ENCODE data around the gene LCP1.
A peak's percentile ranks its signal among the peaks of the same experiment; 100 is the strongest.

The LCP1 gene

GRCh38 chr13:46136688-46137087 lies 45.3 kb downstream of the LCP1 start:
- TF ChIP-seq, protein P1, sequence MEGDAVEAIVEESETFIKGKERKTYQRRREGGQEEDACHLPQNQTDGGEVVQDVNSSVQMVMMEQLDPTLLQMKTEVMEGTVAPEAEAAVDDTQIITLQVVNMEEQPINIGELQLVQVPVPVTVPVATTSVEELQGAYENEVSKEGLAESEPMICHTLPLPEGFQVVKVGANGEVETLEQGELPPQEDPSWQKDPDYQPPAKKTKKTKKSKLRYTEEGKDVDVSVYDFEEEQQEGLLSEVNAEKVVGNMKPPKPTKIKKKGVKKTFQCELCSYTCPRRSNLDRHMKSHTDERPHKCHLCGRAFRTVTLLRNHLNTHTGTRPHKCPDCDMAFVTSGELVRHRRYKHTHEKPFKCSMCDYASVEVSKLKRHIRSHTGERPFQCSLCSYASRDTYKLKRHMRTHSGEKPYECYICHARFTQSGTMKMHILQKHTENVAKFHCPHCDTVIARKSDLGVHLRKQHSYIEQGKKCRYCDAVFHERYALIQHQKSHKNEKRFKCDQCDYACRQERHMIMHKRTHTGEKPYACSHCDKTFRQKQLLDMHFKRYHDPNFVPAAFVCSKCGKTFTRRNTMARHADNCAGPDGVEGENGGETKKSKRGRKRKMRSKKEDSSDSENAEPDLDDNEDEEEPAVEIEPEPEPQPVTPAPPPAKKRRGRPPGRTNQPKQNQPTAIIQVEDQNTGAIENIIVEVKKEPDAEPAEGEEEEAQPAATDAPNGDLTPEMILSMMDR (IDR thresholded peaks at IDR 0.05) = no peak
- TF ChIP-seq ZFX (IDR thresholded peaks at IDR 0.05; ENCODE audit: borderline replicate concordance) = no peak
- H3K27ac ChIP-seq = peak overlapping the region; percentile 99

DNA sequence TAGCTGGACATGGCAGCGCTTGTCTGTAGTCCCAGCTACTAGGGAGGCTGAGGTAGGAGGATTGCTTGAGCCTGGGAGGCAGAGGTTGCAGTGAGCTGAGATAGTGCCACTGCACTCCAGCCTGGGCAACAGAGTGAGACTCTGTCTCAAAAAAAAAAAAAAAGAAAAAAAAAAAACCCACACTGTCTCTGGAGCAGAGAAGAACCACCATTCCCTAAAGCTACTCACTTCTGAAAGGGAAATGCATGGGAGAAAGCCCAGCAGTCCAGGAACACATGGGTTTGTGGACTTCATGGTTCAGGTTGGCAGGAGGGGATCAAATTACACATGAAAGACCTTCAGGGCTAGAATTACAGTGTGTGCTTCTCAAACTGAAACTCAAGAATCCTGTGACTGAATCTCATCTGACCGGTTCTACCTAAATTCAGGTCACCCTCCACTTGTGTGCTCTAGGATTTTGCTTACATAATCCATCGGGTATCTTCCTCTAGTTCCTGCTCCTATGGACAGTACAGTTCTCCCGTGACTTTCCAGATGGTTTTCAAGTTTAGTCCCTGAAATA lies 46.9 kb downstream of the LCP1 start:
- no peak for TF ChIP-seq ZFX (IDR thresholded peaks at IDR 0.05; ENCODE audit: borderline replicate concordance)
- TF ChIP-seq, protein P1 (IDR thresholded peaks at IDR 0.05) = no peak

GRCh38 chr13:46134494-46134893 lies 47.5 kb downstream of the LCP1 start:
- no peak for TF ChIP-seq ZFX (IDR thresholded peaks at IDR 0.05; ENCODE audit: borderline replicate concordance)
- TF ChIP-seq, protein P1 (IDR thresholded peaks at IDR 0.05) = no peak
- H3K27ac ChIP-seq = peak overlapping the region; percentile 99

More for the DNA sequence above, 46.9 kb downstream of the LCP1 start:
- peak overlapping the region; percentile 99 for H3K27ac ChIP-seq

- no peak overlapping the region for H3K27ac ChIP-seq
- TF ChIP-seq ZFX (IDR thresholded peaks at IDR 0.05; ENCODE audit: borderline replicate concordance) = no peak
These were observed 49.9 kb downstream of the LCP1 start for GRCh38 chr13:46132109-46132508.

GRCh38 chr13:46131705-46132104 lies 50.3 kb downstream of the LCP1 start:
- TF ChIP-seq ZFX (IDR thresholded peaks at IDR 0.05; ENCODE audit: borderline replicate concordance) = no peak
- TF ChIP-seq, protein P1 (IDR thresholded peaks at IDR 0.05) = no peak
- no peak overlapping the region for H3K27ac ChIP-seq

DNA sequence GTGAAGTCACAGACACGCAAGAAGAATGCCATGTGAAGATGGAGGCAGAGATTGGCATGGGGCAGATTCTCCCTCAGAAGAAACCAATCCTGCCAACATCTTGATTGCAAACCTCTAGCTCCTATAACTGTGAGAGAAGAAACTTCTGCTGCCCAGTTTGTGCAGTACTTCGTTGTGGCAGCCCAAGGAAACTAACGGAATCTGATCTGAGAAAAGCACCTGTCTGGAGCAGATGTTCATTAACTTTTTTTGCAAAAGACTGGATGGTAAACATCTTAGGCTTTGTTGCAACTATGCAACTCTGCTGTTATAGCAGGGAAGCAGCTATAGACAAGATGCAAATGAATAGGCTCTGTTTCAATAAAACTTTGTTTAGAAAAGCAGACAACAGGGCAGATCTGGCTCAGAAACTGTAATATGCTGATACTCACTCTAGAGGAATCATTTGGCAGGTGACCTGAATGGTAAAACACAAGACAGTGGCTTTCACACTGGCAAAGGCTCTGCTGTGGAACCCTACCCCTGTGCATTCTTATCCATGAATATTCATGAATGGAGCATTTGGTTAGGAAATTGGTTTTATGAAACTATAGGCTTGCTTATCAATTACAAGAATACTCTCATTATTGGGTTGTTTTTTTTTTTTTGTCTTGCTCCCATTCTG lies 51.9 kb downstream of the LCP1 start:
- no peak for TF ChIP-seq ZFX (IDR thresholded peaks at IDR 0.05; ENCODE audit: borderline replicate concordance)
- TF ChIP-seq, protein P1 (IDR thresholded peaks at IDR 0.05) = no peak
- no peak overlapping the region for H3K27ac ChIP-seq

DNA sequence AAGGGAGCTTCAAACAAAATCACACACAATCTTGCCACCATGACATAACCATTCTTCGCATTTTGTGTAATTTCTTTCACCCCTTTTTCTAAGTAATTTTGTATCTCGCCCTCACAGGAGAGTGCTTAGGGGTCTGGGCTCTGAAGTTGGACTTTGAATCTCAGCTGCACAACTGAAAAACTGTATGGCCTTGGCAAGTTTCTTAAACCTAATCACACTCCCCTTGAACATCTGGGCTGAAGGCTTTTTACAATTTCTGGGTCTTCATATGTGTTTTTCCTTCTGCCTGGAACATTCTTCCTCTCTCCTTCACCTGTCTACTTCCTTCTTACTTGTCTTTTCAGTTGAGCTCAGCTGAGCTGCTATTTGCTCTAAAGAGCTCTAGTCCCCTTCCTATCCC lies 52.9 kb downstream of the LCP1 start:
- TF ChIP-seq, protein P1 (IDR thresholded peaks at IDR 0.05) = no peak
- TF ChIP-seq ZFX (IDR thresholded peaks at IDR 0.05; ENCODE audit: borderline replicate concordance) = no peak
- no peak overlapping the region for H3K27ac ChIP-seq

Data from 22Rv1 (cell line).